Loucy (cell line): Measurements from ENCODE around the gene GPR6.

Experiments used
- H2AFZ ChIP-seq: fragments of 200-600 bp; sonication (generic); 2 replicates; pipeline ENCODE4 v1.6.0; 2016; ENCODE audit warnings: antibody characterized with exemption, mild to moderate bottlenecking, low read length, moderate library complexity
- H3F3A ChIP-seq: fragments of 200-600 bp; 2 replicates; pipeline ENCODE4 v1.6.0; 2016; ENCODE audit warnings: antibody characterized with exemption, low read depth, mild to moderate bottlenecking
- H3K27me3 ChIP-seq: fragments of 200-600 bp; sonication (generic); 2 replicates; pipeline ENCODE4 v1.6.1; 2014; ENCODE audit warnings: low read length, mild to moderate bottlenecking; ENCODE audit not compliant: insufficient read depth, poor library complexity, severe bottlenecking
- H3K36me3 ChIP-seq: fragments of 200-600 bp; sonication (generic); 2 replicates; pipeline ENCODE4 v1.6.1; 2016; ENCODE audit warnings: low read length; ENCODE audit not compliant: insufficient read depth
- H3K4me1 ChIP-seq: fragments of 200-600 bp; sonication (generic); 2 replicates; pipeline ENCODE4 v1.5.1; 2014; ENCODE audit warnings: low read length, mild to moderate bottlenecking; ENCODE audit not compliant: insufficient read depth, poor library complexity, severe bottlenecking
- H3K4me2 ChIP-seq: fragments of 200-600 bp; sonication (generic); 2 replicates; pipeline ENCODE4 v1.6.0; 2014; ENCODE audit warnings: antibody characterized with exemption, low read length, low read depth, mild to moderate bottlenecking; ENCODE audit not compliant: poor library complexity, severe bottlenecking
- H3K4me3 ChIP-seq: fragments of 200-600 bp; sonication (generic); 2 replicates; pipeline ENCODE4 v1.5.1; 2014; ENCODE audit warnings: low read length, mild to moderate bottlenecking, mixed read lengths; ENCODE audit not compliant: poor library complexity, severe bottlenecking
- H3K79me2 ChIP-seq: fragments of 200-600 bp; sonication (generic); 2 replicates; pipeline ENCODE4 v1.6.1; 2014; ENCODE audit warnings: low read length; ENCODE audit not compliant: insufficient read depth
- H3K9ac ChIP-seq: fragments of 200-600 bp; sonication (generic); 2 replicates; pipeline ENCODE4 v1.6.0; 2014; ENCODE audit warnings: mild to moderate bottlenecking, low read depth, low read length, moderate library complexity; ENCODE audit not compliant: poor library complexity, severe bottlenecking
- H3K9me2 ChIP-seq: fragments of 200-600 bp; sonication (generic); replicated peaks from 2 replicates; pipeline ENCODE4 v1.6.1; 2016; ENCODE audit warnings: low read depth, low read length, mixed read lengths
- H3K9me3 ChIP-seq: fragments of 200-600 bp; sonication (generic); 2 replicates; pipeline ENCODE4 v1.6.1; 2014; ENCODE audit warnings: mild to moderate bottlenecking, antibody characterized with exemption, low read length, low read depth; ENCODE audit not compliant: insufficient read depth
- H4K20me1 ChIP-seq: fragments of 200-600 bp; sonication (generic); 2 replicates; pipeline ENCODE4 v1.6.0; 2014; ENCODE audit warnings: antibody characterized with exemption, low read length, mild to moderate bottlenecking; ENCODE audit not compliant: insufficient read depth, poor library complexity, severe bottlenecking
- CTCF ChIP-seq: fragments of 200-600 bp; sonication (generic); conservative IDR thresholded peaks from 2 replicates; pipeline ENCODE4 v1.5.1; 2014; ENCODE audit warnings: mild to moderate bottlenecking, antibody characterized with exemption, low read length
- EZH2phosphoT487 ChIP-seq: fragments of 200-600 bp; IDR thresholded peaks from 2 replicates; pipeline ENCODE4 v1.6.1; 2018; ENCODE audit warnings: antibody characterized with exemption, mild to moderate bottlenecking, moderate library complexity, borderline replicate concordance

The GPR6 gene

GRCh38 chr6:109961611-109962041 lies 16.5 kb upstream of the GPR6 start:
- TF ChIP-seq CTCF (no peak), EZH2phosphoT487 (no peak)
- Histone ChIP-seq H2AFZ (peak overlapping the region; percentile 35; the same call in 1 of the 2 replicates), H3K4me2 (peak overlapping the region; percentile 35), H4K20me1 (no peaks in the 10 kb centered on the region), H3F3A (no peaks in the 10 kb centered on the region), H3K4me3 (peak overlapping the region; percentile 24), H3K36me3 (no peaks in the 10 kb centered on the region), H3K79me2 (no peaks in the 10 kb centered on the region), H3K4me1 (peaks cover 17% of the 10 kb centered on the region), H3K9me2 (no peaks in the 10 kb centered on the region), H3K9ac (no peak overlapping the region), H3K27me3 (no peaks in the 10 kb centered on the region), H3K9me3 (no peaks in the 10 kb centered on the region)

GRCh38 chr6:109962271-109962670 lies 15.8 kb upstream of the GPR6 start:
- no peak overlapping the region for H3K9ac ChIP-seq
- H3K4me1 ChIP-seq = peaks cover 17% of the 10 kb centered on the region

GRCh38 chr6:109963598-109964170 lies 14.4 kb upstream of the GPR6 start:
- H3F3A ChIP-seq = no peaks in the 10 kb centered on the region

More at GRCh38 chr6:109962271-109962670, 15.8 kb upstream of the GPR6 start:
- no peak overlapping the region for H3K4me3 ChIP-seq
- no peaks in the 10 kb centered on the region for H3K36me3 ChIP-seq
- H3K9me3 ChIP-seq = no peaks in the 10 kb centered on the region
- H3F3A ChIP-seq = no peaks in the 10 kb centered on the region
- H4K20me1 ChIP-seq = no peaks in the 10 kb centered on the region
- H3K27me3 ChIP-seq = no peaks in the 10 kb centered on the region
- no peak overlapping the region for H2AFZ ChIP-seq
- peak overlapping the region; percentile 35 for H3K4me2 ChIP-seq
- H3K79me2 ChIP-seq = no peaks in the 10 kb centered on the region
- no peaks in the 10 kb centered on the region for H3K9me2 ChIP-seq
- TF ChIP-seq CTCF (no peak), EZH2phosphoT487 (no peak)

More at GRCh38 chr6:109963598-109964170, 14.4 kb upstream of the GPR6 start:
- Histone ChIP-seq H3K9me2 (no peaks in the 10 kb centered on the region), H3K9me3 (no peaks in the 10 kb centered on the region), H3K36me3 (no peaks in the 10 kb centered on the region), H3K4me3 (no peak overlapping the region), H3K4me1 (peaks cover 17% of the 10 kb centered on the region), H2AFZ (no peak overlapping the region), H3K4me2 (no peak overlapping the region), H3K79me2 (no peaks in the 10 kb centered on the region), H3K27me3 (no peaks in the 10 kb centered on the region), H3K9ac (no peak overlapping the region), H4K20me1 (no peaks in the 10 kb centered on the region)
- TF ChIP-seq EZH2phosphoT487 (no peak), CTCF (no peak)
